Glomerular endothelial cell (primary cell): ENCODE measurements around the gene LOXHD1. TPM values are rescaled to one million over a fixed set of nuclear protein-coding genes. Genes with fewer than 3 reads are reported as not detected.

Experiments used
- DNase-seq: peaks from one replicate; pipeline ENCODE4 v3.0.0-alpha.2; 2011; ENCODE audit warnings: low read depth, low spot score; ENCODE audit errors: extremely low read depth
- total RNA-seq: library from RNA; depleted of rRNA; stranded (reverse); fragments of >200 nt; gene quantifications from 2 replicates; pipeline ENCODE4 v1.2.3, GENCODE V29; 2015

The LOXHD1 gene
- total RNA-seq, 1 donor from 2014 or later = not detected

DNA sequence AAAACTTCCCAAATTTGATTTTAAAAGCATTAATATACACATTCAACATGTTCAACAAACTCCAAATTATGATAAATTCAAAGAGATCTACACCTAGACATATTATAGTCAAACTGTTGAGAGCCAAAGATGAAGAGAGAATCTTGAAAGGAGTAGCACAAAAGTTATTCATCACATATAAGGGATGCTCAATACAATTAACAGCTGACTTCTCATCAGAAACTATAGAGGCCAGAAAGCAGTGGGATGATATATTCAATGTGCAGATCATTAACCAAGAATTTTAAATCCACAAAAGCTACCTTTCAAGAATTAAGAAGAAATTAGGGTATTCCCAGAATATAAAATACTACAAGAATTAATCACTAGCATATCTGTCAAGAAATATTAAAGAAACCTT lies 75.4 kb downstream of the LOXHD1 start:
- no peak for DNase-seq

DNA sequence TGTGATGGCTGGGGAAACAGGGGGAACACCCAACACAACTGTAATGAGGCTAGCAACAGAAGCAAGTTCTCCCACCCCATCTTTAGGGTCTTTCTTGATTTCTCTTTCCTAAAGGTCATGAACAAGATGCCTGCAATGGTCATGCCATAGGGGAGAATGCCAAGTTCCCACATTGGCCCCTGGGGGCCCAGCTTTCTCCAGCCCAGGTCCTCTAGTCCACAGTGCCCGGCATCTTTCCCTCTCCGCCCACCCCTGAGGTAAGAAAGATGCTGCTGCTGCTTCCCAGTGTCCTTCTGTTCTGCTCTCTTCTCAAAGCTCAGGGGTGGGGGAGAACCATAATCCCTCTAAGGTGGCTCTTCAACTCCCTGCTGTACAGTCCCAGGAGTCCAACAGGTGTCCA lies 78.0 kb downstream of the LOXHD1 start:
- DNase-seq = no peak

DNA sequence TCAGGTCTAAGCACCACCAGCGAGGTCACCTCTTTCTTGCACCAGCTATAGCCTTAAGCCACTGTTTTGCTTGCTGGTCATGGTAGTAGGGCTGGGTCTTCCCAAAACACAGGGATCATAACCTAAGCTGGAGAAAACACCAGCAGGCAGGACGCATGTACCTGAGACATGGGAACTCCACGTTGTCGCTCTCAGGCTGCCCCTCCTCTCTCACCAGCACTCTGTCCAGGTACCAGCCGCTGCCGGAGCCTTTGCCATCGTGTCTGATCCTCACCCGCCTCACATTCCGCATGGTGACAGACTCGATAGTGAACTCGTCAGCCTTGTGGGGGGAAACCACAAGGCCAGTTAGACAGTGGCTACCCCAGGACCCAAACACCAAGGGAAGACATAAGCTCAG lies 79.5 kb downstream of the LOXHD1 start:
- DNase-seq = no peak

DNA sequence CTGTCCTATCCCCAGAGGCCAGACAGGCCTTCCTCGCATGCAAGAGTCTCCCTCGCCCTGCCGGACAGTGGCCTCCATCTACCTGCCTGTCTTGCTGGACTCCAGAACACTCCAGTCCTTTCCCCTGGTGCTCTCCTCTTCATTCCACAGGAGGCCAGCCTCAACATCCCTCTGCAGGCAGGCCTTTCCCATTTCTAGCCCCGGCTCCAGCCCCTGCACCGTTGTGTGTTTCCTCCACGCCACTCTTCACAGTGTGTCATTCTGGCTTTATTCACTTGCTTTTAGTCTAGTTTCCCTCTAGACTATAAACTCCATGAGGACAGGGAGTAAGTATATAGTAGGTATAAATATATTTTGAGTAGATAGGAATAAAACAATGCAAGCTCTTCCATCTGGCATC lies 81.2 kb downstream of the LOXHD1 start:
- DNase-seq = no peak

DNA sequence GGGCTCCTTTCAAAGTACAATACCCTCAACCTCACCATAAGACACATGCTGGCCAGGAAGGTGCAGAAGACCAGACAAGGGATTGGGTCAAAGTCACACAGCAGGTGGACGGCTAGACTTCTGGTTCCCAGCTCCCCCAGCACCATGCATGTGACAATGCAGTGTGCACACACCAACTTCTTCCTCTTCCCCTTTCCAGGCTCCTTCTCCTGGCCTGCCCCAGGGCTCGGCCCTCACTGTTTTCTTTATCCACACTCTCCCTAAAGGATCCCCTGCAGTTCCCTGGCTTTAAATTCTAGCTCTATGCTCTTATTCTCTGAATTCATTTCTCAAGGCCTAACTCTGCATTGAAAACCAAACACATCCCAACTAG lies 82.3 kb downstream of the LOXHD1 start:
- no peak for DNase-seq

DNA sequence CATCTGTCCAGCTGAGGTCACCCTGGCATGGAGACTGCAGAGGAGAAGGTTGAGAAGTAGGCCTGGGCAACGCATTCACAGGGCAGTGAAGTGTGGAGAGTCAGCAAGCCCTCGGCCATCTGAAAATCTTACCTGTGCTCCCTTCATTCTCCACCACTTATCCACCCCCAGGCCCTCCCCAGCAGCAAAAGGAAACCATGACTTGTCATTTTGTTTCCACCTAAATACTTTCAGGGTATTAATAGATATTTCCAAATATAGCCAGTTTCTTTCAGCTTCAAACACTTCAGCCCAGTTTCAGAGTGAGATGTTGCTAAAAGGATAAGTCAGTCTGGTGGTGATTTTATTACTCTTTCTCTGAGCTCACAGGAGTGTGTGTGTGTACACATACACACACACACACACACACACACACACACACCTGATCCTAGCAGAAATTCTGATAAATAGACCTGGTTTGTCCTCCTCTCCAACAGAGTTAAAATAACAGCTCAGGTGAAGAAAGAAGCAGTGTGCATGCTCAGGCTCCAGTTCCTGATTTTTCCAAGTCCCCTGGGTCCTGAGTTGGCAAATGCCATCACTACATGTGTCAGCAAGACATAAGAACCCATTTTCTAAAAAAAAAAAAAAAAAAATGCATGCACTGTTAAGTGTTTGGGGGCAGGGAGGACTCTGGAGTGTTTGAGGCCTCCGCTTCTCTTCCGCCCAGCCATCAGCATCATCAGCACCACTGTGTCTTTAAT lies 82.8 kb downstream of the LOXHD1 start:
- no peak for DNase-seq

DNA sequence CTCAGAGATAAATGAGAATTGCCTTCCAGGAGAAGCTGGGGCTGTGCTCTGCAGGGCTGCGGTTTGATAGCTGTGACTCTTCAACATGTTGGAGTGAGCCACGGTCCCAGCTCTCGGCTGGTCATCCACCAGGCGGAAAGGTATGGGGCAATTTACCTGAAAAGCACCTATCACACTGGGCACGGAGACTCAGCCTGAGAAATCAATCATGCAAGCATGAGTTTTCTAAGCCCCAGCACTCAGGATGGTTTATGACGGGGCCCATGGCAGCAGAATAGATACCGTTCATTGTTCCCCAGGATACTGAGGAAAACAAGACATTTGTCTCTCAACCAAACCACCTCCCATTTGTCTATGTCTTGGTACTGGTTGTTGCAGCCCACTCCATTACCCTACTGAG lies 83.9 kb downstream of the LOXHD1 start:
- no peak for DNase-seq

DNA sequence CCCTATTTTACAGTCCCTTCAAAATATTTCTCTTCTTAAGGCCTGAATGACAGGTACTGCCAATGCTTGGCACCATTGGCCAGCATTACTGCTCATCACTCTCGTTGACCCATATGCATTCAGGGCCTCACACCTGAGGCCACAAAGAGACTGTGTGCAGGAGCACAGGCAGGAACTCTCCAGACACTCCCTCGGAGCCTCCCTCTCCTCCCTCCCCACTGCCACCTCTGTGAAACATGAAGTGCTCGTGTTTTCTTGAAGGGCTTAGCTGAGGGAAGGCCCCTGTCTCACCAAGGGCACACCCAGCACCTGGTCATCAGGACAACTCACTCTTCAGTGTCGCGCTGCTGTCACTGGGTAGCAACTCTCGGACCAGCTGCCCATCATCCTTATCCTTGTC lies 85.3 kb downstream of the LOXHD1 start:
- DNase-seq = no peak

DNA sequence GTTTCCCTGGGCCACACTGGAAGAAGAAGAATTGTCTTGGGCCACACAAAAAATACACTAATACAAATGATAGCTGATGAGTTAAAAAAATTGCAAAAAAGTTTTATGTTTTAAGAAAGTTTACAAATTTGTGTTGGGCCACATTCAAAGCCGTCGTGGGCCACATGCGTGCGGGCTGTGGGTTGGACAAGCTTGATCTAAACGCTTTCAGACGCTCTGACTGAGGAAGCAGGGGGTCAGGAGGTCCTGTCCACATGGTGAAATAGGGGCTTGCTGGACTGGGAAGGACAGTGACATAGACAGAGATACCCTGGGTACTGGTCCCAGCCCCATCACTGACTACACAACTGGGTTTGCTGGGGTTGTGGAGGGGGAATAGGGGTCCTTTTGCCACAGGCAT lies 86.4 kb downstream of the LOXHD1 start:
- DNase-seq = no peak

DNA sequence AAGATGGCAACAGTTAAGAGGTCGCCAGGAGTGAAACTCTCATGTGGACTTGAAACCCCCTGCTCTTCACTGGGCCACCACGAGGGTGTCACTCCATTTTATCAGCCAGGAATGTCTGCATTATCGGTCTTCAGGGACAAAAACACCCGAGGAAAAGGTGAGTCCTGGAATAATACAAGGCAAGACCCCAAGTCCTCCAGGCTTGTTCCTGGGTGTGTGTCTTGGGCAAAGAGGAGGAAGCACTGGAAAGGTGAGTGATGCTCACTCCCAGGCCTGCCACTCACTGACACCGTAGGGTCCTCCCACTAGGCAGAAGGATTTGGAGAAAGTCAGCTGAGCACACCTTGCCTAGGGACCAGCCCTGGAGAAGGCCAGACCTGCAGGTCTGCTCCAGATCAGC lies 86.9 kb downstream of the LOXHD1 start:
- DNase-seq = no peak

DNA sequence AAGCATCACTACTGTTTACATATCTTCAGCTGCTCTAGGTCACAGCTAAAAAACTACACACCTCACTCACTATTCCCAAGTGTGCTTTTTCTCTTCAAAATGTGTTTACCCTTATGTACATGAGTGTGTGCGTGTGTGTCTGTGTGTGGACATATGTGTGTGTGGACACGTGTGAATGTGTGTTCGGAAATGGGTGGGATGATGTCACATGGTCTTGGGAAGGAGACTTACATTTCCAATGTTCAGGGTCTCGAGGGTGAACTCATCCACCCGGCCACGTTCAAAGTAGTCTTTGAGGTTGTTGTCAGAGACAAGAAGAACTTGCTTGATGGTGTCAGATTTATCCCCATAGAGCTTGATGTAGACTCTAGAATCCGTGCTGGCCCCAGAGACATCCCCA lies 87.8 kb downstream of the LOXHD1 start:
- no peak for DNase-seq

DNA sequence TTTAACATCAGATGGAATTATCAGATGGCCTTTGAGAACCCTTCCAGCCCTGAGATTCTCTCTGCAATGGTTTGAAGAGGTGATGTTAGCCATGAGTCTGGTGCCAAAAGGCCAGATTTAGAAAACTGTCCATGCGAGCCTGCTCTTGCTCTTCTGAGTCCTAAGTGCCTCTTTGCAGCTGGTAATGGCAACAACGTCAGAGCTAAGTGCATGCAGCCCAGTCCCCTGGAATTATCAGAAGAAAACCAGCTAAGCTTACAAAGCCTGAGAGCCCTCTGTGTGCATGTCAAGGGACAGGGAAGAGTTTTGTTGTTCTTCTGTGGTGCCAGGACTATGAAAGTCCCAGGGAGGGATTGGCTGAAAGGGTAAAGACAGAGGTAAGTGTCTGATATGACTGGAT lies 89.8 kb downstream of the LOXHD1 start:
- no peak for DNase-seq

DNA sequence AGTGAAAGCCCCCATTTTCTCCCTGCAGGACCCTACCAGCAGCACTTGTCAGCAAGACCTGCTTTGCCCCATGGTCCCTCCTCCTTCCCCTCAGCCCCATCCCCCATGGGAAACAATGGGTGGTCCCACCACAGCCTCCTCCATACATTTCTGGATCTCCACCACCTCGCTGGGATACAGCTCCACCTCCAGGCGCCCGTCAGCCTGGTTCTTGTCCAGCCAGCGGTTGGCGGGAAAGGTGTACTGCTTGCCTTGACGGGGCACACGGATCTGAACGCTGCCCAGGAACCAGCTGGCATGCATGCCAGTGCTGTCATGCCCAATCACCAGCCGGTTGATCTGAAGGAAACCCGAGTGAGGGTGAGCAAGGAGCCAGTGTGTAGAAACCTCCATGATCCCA lies 90.9 kb downstream of the LOXHD1 start:
- DNase-seq = no peak

DNA sequence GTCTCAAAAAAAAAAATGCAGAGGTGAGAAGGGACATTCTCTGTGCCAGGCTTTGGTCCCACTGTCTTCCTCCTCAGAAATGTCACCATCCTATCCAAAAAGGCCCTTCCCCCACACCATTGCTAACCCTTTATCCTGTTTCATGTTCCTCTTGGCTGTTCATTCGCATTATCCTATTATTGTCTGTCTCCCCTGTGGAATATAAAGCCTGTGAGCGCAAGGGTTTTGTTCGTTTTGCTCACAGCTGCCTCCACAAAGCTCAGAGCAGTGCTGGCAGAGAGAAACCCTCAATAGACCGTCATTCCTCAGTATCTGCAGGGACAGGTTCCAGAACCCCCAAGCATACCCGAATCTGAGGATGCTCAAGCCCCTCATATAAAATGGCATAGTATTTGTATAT lies 91.8 kb downstream of the LOXHD1 start:
- DNase-seq = no peak

DNA sequence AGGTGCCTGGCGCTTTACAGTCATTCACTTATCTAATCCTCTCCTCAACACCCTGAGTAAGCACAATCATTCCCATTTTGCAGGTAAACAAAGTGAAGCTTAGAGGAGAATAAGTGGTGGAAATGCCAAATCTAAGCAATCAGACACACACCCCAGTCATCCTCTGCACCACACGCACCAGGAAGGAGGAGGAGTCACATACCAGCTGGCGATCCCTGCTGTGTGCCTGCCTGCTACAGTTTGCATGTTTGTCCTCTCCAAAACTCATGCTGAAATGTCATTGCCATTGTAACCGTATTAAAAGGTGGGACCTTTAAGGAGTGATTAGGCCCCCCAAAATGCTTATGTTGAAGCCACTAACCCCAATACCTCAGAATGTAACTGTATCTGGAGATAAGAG lies 93.7 kb downstream of the LOXHD1 start:
- DNase-seq = no peak

DNA sequence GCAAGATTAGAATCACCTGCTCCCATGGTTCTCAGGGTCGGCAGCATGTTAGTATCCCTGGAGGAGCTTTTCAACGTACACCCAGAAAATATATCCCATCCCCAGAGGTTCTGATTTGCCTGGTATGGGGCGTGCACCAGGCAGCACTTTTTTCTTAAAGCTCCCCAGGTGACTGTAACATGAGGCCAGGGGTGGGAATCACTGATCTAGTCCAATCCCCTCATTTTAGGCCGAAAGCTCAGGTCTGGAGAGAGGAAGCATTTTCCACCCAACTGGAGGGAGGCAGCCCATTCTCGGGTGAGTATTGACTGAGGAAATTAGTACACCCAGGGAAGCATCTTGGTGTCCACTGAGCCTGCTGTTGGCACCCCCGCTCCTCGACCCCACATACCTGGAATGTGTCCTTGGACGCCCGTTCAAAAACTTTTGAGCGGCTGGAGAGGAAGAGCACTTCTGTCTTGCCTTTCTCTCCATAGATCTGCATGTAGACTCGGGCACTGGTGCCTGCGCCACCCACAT lies 94.3 kb downstream of the LOXHD1 start:
- no peak for DNase-seq

DNA sequence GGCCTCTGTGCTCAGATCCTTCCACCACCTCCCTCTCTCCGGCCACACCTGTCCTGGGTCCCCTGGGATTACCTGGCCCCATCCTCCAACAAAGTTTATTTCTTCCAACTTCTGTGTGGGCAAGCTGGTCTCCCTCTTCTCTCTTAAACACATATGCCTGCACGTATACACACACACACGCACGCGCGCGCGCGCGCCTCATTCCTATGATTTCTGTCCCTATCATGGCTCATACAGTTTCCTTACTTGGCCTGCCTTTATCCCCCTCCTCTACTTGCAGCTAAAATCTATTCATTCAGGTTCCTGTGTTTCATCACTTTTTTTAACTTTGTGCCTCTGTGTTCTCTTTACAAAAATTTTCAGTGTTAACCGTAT lies 96.4 kb downstream of the LOXHD1 start:
- no peak for DNase-seq

DNA sequence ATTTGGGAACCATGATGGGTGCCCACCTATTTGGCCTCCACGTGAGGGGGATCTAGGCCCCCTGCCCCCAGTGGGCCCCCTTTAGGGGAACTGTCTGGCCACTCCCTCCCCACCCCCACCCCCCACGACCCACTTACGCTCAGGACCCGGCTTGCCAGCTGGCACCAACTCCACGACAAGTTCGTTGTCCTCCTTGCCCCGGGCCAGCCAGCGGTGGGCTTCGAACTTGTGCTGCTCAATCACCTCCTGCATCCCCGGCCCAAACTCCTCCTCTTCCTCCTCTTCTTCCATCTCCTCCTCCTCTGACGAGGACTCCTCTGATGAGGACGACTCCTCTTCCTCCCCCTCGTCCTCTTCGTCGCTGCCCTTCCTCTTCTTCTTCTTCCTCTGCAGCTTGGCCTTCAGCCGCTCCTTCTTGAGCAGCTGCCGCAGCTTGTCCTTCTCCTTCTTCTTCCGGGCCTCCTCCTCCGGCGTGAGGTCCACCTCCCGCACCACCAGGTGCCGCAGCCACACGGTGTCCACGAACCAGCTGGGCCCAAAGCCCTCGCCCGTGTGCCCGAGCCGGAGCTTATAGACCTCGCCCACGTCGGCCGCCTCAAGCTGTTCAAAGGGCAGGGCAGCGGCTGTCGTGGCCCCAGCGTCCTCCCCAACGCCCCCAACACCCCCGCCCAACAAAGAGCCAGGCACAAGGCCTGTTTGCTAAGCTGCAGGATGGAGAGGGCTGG lies 96.9 kb downstream of the LOXHD1 start:
- DNase-seq = no peak

DNA sequence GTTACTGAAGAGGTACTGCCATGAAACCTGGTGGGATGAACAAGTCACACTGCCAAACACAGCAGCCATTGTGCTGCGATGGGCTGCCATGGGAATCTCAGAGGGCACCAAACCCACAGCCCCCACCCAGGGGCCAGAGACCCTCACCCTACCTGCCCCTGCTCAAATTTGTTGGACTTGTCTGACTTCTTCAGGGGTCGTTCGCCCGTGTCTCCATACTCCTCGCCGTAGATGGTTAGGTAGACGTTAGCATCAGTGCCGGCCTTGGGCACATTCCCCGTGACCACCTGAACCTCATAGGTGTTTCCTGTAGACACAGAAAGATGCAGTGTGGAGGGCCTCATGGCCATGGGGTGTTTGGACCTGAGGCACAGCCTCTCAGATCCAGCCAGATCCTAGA lies 97.7 kb downstream of the LOXHD1 start:
- DNase-seq = no peak

DNA sequence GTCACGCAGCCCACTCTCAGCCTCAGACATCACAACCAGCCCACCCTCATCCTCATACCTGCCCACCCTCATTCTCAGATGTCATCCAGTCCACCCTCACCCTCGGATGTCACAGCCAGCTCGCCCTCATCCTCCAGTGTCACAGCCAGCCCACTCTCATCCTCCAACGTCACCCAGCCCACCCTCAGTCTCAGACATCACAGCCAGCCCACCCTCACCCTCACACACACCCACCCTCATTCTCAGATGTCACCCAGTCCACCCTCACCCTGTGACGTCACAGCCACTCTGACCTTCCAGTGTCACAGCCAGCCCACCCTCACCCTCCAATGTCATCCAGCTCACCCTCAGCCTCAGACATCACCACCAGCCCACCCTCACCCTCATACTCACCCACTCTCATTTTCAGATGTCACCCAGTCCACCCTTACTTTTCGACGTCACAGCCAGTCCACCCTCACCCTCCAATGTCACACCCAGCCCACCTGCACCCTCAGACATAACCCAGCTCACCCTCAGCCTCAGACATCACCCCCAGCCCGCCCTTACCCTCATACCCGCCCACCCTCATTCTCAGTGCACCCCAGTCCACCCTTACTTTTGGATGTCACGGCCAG lies 100.3 kb downstream of the LOXHD1 start:
- DNase-seq = no peak

DNA sequence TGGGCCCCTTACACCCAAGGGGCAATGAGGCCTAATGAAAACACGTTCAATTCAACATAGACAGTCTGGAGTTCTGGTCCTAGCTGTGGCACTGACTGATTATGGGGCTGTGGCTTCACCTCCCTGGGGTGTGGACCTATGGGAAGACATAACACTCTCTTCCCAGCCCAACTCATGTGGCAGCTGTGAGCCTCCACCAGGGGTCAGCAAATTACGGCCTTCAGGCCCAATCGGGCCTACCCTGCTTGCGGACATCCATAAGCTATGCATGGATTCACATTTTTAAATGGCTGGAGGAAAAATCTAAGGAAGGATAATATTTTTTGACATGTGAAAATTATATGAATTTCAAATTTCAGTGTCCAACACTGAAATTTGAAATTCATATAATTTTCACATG lies 101.3 kb downstream of the LOXHD1 start:
- DNase-seq = no peak

DNA sequence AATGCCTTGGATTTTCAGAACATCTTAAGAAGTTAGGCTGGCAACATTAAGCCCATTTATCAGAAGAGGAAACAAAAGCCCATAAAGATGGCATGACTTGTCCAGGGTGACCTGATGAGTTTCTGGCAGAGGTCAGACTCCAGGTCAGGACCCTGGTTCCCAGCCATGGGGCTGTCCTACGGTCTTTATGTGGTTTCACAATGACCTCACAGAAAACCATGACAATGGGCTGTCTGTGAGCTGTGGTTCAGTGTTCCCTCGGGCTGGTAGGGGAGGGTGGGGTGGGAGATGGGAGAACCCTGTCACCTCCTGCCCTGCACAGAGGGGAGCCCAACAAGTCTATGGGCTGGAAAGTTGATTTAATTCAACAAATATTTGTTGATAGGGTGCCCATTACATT lies 101.8 kb downstream of the LOXHD1 start:
- DNase-seq = no peak
